K562 (cell line): Measurements from ENCODE around the gene DMD. TPM values are rescaled to one million over a fixed set of nuclear protein-coding genes. Genes with fewer than 3 reads are reported as not detected.
A peak's percentile ranks its signal among the peaks of the same experiment; 100 is the strongest.

Experiments used
- CREB3L1 ChIP-seq: fragments of 450-650 bp; IDR thresholded peaks from 2 replicates; pipeline ENCODE4 v1.6.1; 2014; ENCODE audit warnings: low read depth, mild to moderate bottlenecking, moderate library complexity, borderline replicate concordance
- CTCFL ChIP-seq: IDR thresholded peaks from 2 replicates; pipeline ENCODE4 v1.6.1; 2011; ENCODE audit warnings: borderline replicate concordance, low read depth, mild to moderate bottlenecking, moderate library complexity, low read length; ENCODE audit not compliant: insufficient read depth, poor library complexity, severe bottlenecking
- FOSL1 ChIP-seq: fragments of 200-800 bp; sonication (Bioruptor generic); conservative IDR thresholded peaks from 2 replicates; pipeline ENCODE4 v1.6.1; 2016; ENCODE audit warnings: missing genetic modification characterization, missing compliant biosample characterization
- FOXJ2 ChIP-seq: fragments of 200-800 bp; sonication (Bioruptor generic); IDR thresholded peaks from 2 replicates; pipeline ENCODE4 v1.6.1; 2016; ENCODE audit warnings: missing genetic modification characterization, missing compliant biosample characterization
- HEY1 ChIP-seq: fragments of 250-450 bp; sonication (Bioruptor Pico); IDR thresholded peaks from 2 replicates; pipeline ENCODE4 v1.5.0; 2020; ENCODE audit warnings: mild to moderate bottlenecking, moderate library complexity, borderline replicate concordance
- ID3 ChIP-seq, 2 experiments: fragments of 250-450 bp in 1 of 2; fragments of 450-650 bp in 1 of 2; sonication (Bioruptor Pico) in 1 of 2; IDR thresholded peaks; 2 replicates each; pipeline versions ENCODE4 v1.6.1 to v1.8.0; 2016 to 2021; ENCODE audit warnings: mild to moderate bottlenecking in 2 of 2, moderate library complexity in 2 of 2, missing compliant biosample characterization in 1 of 2, missing genetic modification characterization in 1 of 2
- MECOM ChIP-seq: fragments of 250-450 bp; sonication (Bioruptor Pico); IDR thresholded peaks from 2 replicates; pipeline ENCODE4 v1.8.0; 2022; ENCODE audit warnings: inconsistent platforms
- NCOR1 ChIP-seq: fragments of 450-650 bp; IDR thresholded peaks from 2 replicates; pipeline ENCODE4 v1.6.1; 2016; ENCODE audit warnings: mild to moderate bottlenecking, moderate library complexity
- POLR2B ChIP-seq: fragments of 450-650 bp; IDR thresholded peaks from 2 replicates; pipeline ENCODE4 v1.6.1; 2018; ENCODE audit warnings: low read depth; ENCODE audit not compliant: partially characterized antibody
- POLR2G ChIP-seq: fragments of 200-400 bp; formaldehyde crosslinking; IDR thresholded peaks from 2 replicates; pipeline ENCODE4 v1.6.1; 2017; ENCODE audit warnings: low read depth, mild to moderate bottlenecking, antibody characterized with exemption, low read length, moderate library complexity
- RBM25 ChIP-seq: fragments of 200-400 bp; formaldehyde crosslinking; IDR thresholded peaks from 2 replicates; pipeline ENCODE4 v1.6.1; 2018; ENCODE audit warnings: low read length, low read depth, moderate library complexity; ENCODE audit not compliant: severe bottlenecking
- SIX5 ChIP-seq, 2 experiments: IDR thresholded peaks; 2 replicates each; pipeline ENCODE4 v1.6.1; 2011; ENCODE audit warnings: low read length in 2 of 2, borderline replicate concordance in 1 of 2, low read depth in 1 of 2, mild to moderate bottlenecking in 1 of 2, moderate library complexity in 1 of 2; ENCODE audit not compliant: insufficient read depth in 1 of 2
- SMARCE1 ChIP-seq: fragments of 450-650 bp; IDR thresholded peaks from 2 replicates; pipeline ENCODE4 v1.7.1; 2016; ENCODE audit warnings: mild to moderate bottlenecking
- SNAPC5 ChIP-seq: fragments of 250-450 bp; sonication (Bioruptor Pico); IDR thresholded peaks from 2 replicates; pipeline ENCODE4 v1.8.0; 2021; ENCODE audit warnings: moderate library complexity, mild to moderate bottlenecking, inconsistent platforms
- ZFX ChIP-seq: sonication (generic); formaldehyde crosslinking; IDR thresholded peaks from 2 replicates; pipeline ENCODE4 v1.8.0; 2022; ENCODE audit warnings: mild to moderate bottlenecking, missing genetic modification reagents, moderate library complexity
- ZNF408 ChIP-seq: fragments of 250-450 bp; sonication (Bioruptor Pico); IDR thresholded peaks from 2 replicates; pipeline ENCODE4 v1.4.0; 2020; ENCODE audit warnings: low read depth, mild to moderate bottlenecking, moderate library complexity
- ZNF75A ChIP-seq: fragments of 450-650 bp; formaldehyde crosslinking; IDR thresholded peaks from 2 replicates; pipeline ENCODE4 v1.4.0; 2020; ENCODE audit warnings: mild to moderate bottlenecking
- ZNF785 ChIP-seq: fragments of 250-450 bp; sonication (Bioruptor Pico); IDR thresholded peaks from 2 replicates; pipeline ENCODE4 v1.4.0; 2020; ENCODE audit warnings: mild to moderate bottlenecking
- polyA plus RNA-seq, 8 experiments: library from polyadenylated mRNA; depleted of rRNA in 4 of 8; stranded (reverse) in 5 of 8; unstranded in 3 of 8; fragments of >200 nt; fragmentation: Nextera tagmentation in 2 of 8; fragmentation: Illumina TruSeq in 1 of 8; extraction: Ambion mirVana in 2 of 8; extraction: Trizol in 1 of 8; gene quantifications; 2 replicates each; pipeline versions ENCODE4 v1.2.1 to v1.2.3, GENCODE V29; 2011 to 2014; ENCODE audit warnings: inconsistent platforms in 1 of 8, missing spikeins in 1 of 8
- total RNA-seq, 7 experiments: library from RNA; depleted of rRNA in 6 of 7; stranded (reverse); fragments of >200 nt in 6 of 7; fragmentation: Illumina TruSeq in 2 of 7; extraction: Trizol in 2 of 7; gene quantifications; 2 replicates each; pipeline versions ENCODE4 v1.2.1 to v1.2.3, GENCODE V29; 2011 to 2021; ENCODE audit warnings: low replicate concordance in 1 of 7
- TF ChIP-seq, protein P1 (sequence below): fragments of 450-650 bp; IDR thresholded peaks from 2 replicates; pipeline ENCODE4 v1.6.1; 2016; ENCODE audit warnings: mild to moderate bottlenecking
- TF ChIP-seq, protein P2 (sequence below): fragments of 450-650 bp; formaldehyde crosslinking; IDR thresholded peaks from 2 replicates; pipeline ENCODE4 v1.4.0; 2020; ENCODE audit warnings: mild to moderate bottlenecking, moderate library complexity

Gene DMD
- total and polyA plus RNA-seq, 9 of the 15 experiments (the other 6 are each of a cell fraction or from before 2014, with no cell fraction given) = 3.8 to 20.4 (median 11.4) TPM

DNA sequence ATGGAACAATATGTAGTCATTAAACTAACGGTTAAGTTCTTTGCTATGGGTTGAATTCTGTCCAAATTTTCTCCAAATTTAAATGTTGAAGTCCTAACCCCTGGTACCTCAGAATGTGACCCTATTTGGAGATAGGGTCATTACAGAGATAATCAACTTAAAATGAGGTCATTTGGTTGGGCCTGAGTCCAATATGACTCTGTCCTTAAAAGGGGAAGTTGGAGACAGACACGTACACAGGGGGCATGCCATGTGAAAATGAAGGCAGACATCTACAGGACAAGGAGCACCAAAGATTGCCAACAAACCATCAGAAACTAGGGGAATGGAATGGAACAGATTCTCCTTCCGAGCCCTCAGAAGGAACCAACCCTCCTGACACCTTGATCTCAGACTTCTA is 1647.6 kb downstream of the DMD start (continued):
- no peak for TF ChIP-seq CREB3L1
- no peak for TF ChIP-seq ZFX (CRISPR knock-in tag)
- TF ChIP-seq HEY1 (CRISPR knock-in tag) = no peak
- TF ChIP-seq SIX5 (IDR thresholded peaks at IDR 0.05; ENCODE audit: borderline replicate concordance in 1 of 2, insufficient read depth in 1 of 2, low read depth in 1 of 2, low read length in 2 of 2) = no peak
- TF ChIP-seq, protein P1, sequence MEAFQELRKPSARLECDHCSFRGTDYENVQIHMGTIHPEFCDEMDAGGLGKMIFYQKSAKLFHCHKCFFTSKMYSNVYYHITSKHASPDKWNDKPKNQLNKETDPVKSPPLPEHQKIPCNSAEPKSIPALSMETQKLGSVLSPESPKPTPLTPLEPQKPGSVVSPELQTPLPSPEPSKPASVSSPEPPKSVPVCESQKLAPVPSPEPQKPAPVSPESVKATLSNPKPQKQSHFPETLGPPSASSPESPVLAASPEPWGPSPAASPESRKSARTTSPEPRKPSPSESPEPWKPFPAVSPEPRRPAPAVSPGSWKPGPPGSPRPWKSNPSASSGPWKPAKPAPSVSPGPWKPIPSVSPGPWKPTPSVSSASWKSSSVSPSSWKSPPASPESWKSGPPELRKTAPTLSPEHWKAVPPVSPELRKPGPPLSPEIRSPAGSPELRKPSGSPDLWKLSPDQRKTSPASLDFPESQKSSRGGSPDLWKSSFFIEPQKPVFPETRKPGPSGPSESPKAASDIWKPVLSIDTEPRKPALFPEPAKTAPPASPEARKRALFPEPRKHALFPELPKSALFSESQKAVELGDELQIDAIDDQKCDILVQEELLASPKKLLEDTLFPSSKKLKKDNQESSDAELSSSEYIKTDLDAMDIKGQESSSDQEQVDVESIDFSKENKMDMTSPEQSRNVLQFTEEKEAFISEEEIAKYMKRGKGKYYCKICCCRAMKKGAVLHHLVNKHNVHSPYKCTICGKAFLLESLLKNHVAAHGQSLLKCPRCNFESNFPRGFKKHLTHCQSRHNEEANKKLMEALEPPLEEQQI = no peak
- no peak for TF ChIP-seq SMARCE1
- no peak for TF ChIP-seq ZNF785
- no peak for TF ChIP-seq RBM25
- no peak for TF ChIP-seq ID3 (CRISPR knock-in tag; IDR thresholded peaks at IDR 0.05)
- no peak for TF ChIP-seq ID3 (tag; IDR thresholded peaks at IDR 0.05)
- no peak for TF ChIP-seq ZNF75A (CRISPR knock-in tag)
- TF ChIP-seq, protein P2, sequence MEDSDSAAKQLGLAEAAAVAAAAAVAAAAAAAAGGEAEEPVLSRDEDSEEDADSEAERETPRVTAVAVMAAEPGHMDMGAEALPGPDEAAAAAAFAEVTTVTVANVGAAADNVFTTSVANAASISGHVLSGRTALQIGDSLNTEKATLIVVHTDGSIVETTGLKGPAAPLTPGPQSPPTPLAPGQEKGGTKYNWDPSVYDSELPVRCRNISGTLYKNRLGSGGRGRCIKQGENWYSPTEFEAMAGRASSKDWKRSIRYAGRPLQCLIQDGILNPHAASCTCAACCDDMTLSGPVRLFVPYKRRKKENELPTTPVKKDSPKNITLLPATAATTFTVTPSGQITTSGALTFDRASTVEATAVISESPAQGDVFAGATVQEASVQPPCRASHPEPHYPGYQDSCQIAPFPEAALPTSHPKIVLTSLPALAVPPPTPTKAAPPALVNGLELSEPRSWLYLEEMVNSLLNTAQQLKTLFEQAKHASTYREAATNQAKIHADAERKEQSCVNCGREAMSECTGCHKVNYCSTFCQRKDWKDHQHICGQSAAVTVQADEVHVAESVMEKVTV (CRISPR knock-in tag) = no peak
- TF ChIP-seq NCOR1 = no peak
- TF ChIP-seq FOXJ2 (tag) = 0 out of 2 replicates have a peak, but pooled peaks have one; percentile 41
- TF ChIP-seq SNAPC5 (CRISPR knock-in tag) = no peak
- TF ChIP-seq FOSL1 = peak; percentile 20; the same call in 1 of the 2 replicates
- TF ChIP-seq MECOM = no peak
- TF ChIP-seq CTCFL = no peak
- no peak for TF ChIP-seq POLR2G
- TF ChIP-seq ZNF408 (CRISPR knock-in tag) = no peak
- no peak for TF ChIP-seq POLR2B
